ENCODE results near the gene RYR2.

RYR2 gene

GRCh38 chr1:237390823-237391222, 348.8 kb downstream of the RYR2 start:
- in situ Hi-C loops (cut with MboI; ENCODE audit: low sequenced_read_pairs, unreplicated experiment): loop anchor here (25.0 kb wide), 2 partner anchors 779 to 1279 kb away; partner anchors contain the start of gene HEATR1
- TF ChIP-seq, protein P1, sequence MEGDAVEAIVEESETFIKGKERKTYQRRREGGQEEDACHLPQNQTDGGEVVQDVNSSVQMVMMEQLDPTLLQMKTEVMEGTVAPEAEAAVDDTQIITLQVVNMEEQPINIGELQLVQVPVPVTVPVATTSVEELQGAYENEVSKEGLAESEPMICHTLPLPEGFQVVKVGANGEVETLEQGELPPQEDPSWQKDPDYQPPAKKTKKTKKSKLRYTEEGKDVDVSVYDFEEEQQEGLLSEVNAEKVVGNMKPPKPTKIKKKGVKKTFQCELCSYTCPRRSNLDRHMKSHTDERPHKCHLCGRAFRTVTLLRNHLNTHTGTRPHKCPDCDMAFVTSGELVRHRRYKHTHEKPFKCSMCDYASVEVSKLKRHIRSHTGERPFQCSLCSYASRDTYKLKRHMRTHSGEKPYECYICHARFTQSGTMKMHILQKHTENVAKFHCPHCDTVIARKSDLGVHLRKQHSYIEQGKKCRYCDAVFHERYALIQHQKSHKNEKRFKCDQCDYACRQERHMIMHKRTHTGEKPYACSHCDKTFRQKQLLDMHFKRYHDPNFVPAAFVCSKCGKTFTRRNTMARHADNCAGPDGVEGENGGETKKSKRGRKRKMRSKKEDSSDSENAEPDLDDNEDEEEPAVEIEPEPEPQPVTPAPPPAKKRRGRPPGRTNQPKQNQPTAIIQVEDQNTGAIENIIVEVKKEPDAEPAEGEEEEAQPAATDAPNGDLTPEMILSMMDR (IDR thresholded peaks at IDR 0.05; ENCODE audit: borderline replicate concordance, control extremely low read depth, extremely low read depth, insufficient read depth, missing control alignments): no peak
- DNase-seq (ENCODE audit: low spot score): no peak

DNA sequence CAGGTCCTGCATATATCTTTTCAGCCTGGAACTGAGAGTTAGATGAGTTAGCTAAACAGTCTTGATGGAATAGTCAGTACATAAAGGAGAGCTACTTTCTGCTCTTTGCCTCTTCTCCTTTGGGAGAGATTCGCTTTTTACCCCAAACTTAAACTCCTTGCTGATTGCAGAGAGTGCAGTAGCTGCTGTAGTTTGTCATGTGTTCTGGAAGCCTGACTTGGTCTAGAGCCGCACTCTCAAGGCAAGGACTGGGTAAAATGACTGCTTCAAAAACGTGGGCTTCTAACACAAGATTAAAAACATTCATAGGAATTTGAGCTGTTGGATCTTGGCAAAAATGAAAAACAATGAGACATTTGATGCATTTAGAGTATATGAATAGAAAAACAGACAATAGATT, 351.6 kb downstream of the RYR2 start:
- in situ Hi-C loops (cut with MboI; ENCODE audit: low sequenced_read_pairs, unreplicated experiment): loop anchor here (25.0 kb wide), 2 partner anchors 781 to 1281 kb away; partner anchors contain the start of gene HEATR1
- no peak for DNase-seq (ENCODE audit: low spot score)
- TF ChIP-seq, protein P1 (IDR thresholded peaks at IDR 0.05; ENCODE audit: borderline replicate concordance, control extremely low read depth, extremely low read depth, insufficient read depth, missing control alignments): no peak

DNA sequence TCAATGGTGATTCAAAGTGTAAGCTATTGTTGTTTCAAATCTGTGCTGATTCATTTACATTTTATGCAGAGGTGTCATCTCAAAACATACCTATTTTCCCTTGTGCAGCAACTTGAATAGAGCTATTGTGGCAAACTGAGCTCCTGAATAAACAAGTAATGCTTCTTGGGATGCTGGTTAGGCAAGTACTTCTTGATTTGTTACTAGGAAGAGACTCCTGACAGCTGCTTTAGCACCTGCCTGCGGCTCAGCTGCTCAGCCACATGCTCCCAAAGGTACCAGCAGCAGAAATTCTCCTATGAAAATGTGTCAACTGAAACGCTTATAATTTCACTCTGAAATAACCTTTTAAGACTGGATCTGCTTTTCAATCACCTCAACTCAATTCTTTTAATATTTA, 352.3 kb downstream of the RYR2 start:
- in situ Hi-C loops (cut with MboI; ENCODE audit: low sequenced_read_pairs, unreplicated experiment): loop anchor here (25.0 kb wide), 2 partner anchors 782 to 1282 kb away; partner anchors contain the start of gene HEATR1
- TF ChIP-seq, protein P1 (IDR thresholded peaks at IDR 0.05; ENCODE audit: borderline replicate concordance, control extremely low read depth, extremely low read depth, insufficient read depth, missing control alignments): no peak
- no peak for DNase-seq (ENCODE audit: low spot score)

DNA sequence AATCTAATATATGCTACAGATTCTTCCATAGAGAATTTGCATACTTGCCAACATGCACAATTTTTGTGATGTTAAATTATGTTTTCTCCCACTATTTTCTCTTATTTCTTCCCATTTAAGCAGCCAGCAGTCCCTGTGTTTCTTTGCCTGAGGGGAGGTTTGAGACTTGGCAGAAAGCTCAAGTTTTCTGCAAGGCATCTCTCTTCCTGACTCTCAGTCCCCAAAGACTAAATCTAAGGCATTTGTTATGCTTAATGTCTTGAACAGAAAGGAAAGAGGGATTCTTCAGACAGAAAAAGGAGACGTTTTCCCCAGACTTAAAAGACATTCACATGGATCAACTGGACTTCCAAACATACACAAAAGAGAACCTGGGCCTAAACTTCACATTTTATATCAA, 354.4 kb downstream of the RYR2 start:
- TF ChIP-seq, protein P1 (IDR thresholded peaks at IDR 0.05; ENCODE audit: borderline replicate concordance, control extremely low read depth, extremely low read depth, insufficient read depth, missing control alignments): no peak
- no peak for DNase-seq (ENCODE audit: low spot score)
- in situ Hi-C loops (cut with MboI; ENCODE audit: low sequenced_read_pairs, unreplicated experiment): loop anchor here (25.0 kb wide), 2 partner anchors 784 to 1284 kb away; partner anchors contain the start of gene HEATR1

GRCh38 chr1:237398751-237399150, 356.8 kb downstream of the RYR2 start:
- in situ Hi-C loops (cut with MboI; ENCODE audit: low sequenced_read_pairs, unreplicated experiment): loop anchor here (25.0 kb wide), 2 partner anchors 786 to 1286 kb away; partner anchors contain the start of gene HEATR1
- DNase-seq (ENCODE audit: low spot score): no peak
- TF ChIP-seq, protein P1 (IDR thresholded peaks at IDR 0.05; ENCODE audit: borderline replicate concordance, control extremely low read depth, extremely low read depth, insufficient read depth, missing control alignments): no peak

- TF ChIP-seq, protein P1 (IDR thresholded peaks at IDR 0.05; ENCODE audit: borderline replicate concordance, control extremely low read depth, extremely low read depth, insufficient read depth, missing control alignments): no peak
- in situ Hi-C loops (cut with MboI; ENCODE audit: low sequenced_read_pairs, unreplicated experiment): no loop called here
- DNase-seq (ENCODE audit: low spot score): no peak
Measured at GRCh38 chr1:237405912-237406311, 363.9 kb downstream of the RYR2 start.
